Panc1 (cell line): ENCODE results near the gene UNC50. TPM values are rescaled to one million over a fixed set of nuclear protein-coding genes. Genes with fewer than 3 reads are reported as not detected.

ENCODE experiments used
- ATAC-seq: fragments of 200-7000 bp; cut with Tn5 transposase; 2 replicates; pipeline ENCODE4 v1.9.1; 2020; ENCODE audit warnings: mild to moderate bottlenecking, moderate library complexity
- Bru-seq: library from RNA; stranded (reverse); fragments of 400-500 nt; gene quantifications from one replicate; lab custom pipeline; 2021; lab: Mats Ljungman, UMichigan
- BruChase-seq, 2 experiments: library from RNA; stranded (reverse); fragments of 400-500 nt; gene quantifications; one replicate each; lab custom pipeline; 2021; lab: Mats Ljungman, UMichigan
- BruUV-seq: library from RNA; stranded (reverse); fragments of 400-500 nt; replicated peaks from 2 replicates; lab custom pipeline; 2021; lab: Mats Ljungman, UMichigan
- CTCF ChIA-PET: fragments of 300-600 bp; sonication (Branson Sonifier 250); formaldehyde crosslinking; loops from one replicate; lab custom pipeline; 2022; ENCODE audit warnings: antibody characterized with exemption; lab: Charles Lee
- POLR2A ChIA-PET: fragments of 300-600 bp; sonication (Branson Sonifier 250); formaldehyde crosslinking; loops from one replicate; lab custom pipeline; 2022; ENCODE audit warnings: antibody characterized with exemption; lab: Charles Lee
- DNase-seq: peaks from one replicate; pipeline ENCODE4 v3.0.0-alpha.2; 2010; ENCODE audit warnings: low read depth, low spot score
- H3K27ac ChIP-seq: 2 replicates; pipeline ENCODE4 v1.5.1; 2011; ENCODE audit warnings: mild to moderate bottlenecking, low read length, inconsistent platforms
- H3K27me3 ChIP-seq: fragments of 200-500 bp; sonication (Bioruptor generic); 2 replicates; pipeline ENCODE4 v1.6.0; 2014; ENCODE audit warnings: low read length, inconsistent platforms; ENCODE audit not compliant: control insufficient read depth, insufficient read depth
- H3K36me3 ChIP-seq: fragments of 200-500 bp; sonication (Bioruptor generic); 2 replicates; pipeline ENCODE4 v1.5.1; 2014; ENCODE audit warnings: inconsistent platforms, mild to moderate bottlenecking, low read length, moderate library complexity; ENCODE audit not compliant: control insufficient read depth, insufficient read depth
- H3K4me1 ChIP-seq: 2 replicates; pipeline ENCODE4 v1.5.1; 2011; ENCODE audit warnings: inconsistent platforms, mild to moderate bottlenecking, low read length, moderate library complexity; ENCODE audit not compliant: control insufficient read depth, insufficient read depth
- H3K4me3 ChIP-seq, 2 experiments: 2 replicates each; pipeline ENCODE4 v1.5.1; 2011 to 2012; ENCODE audit warnings: low read depth in 2 of 2, low read length in 2 of 2, mild to moderate bottlenecking in 2 of 2, inconsistent platforms in 1 of 2, moderate library complexity in 1 of 2
- H3K9me3 ChIP-seq: fragments of 200-500 bp; sonication (Bioruptor generic); 2 replicates; pipeline ENCODE4 v1.5.1; 2014; ENCODE audit warnings: low read depth, mild to moderate bottlenecking, inconsistent platforms, low read length, moderate library complexity; ENCODE audit not compliant: control insufficient read depth, insufficient read depth
- POLR2AphosphoS5 ChIP-seq: IDR thresholded peaks from 2 replicates; pipeline ENCODE4 v1.6.1; 2012; ENCODE audit warnings: mild to moderate bottlenecking, low read depth, low read length, moderate library complexity
- SIN3A ChIP-seq: IDR thresholded peaks from 2 replicates; pipeline ENCODE4 v1.6.1; 2012; ENCODE audit warnings: low read depth, mild to moderate bottlenecking, low read length, moderate library complexity, borderline replicate concordance; ENCODE audit not compliant: insufficient read depth
- TCF7L2 ChIP-seq: IDR thresholded peaks from 2 replicates; pipeline ENCODE4 v1.6.1; 2011; ENCODE audit warnings: mild to moderate bottlenecking, low read depth, low read length, inconsistent platforms
- in situ Hi-C: cut with HindIII; loops from 2 replicates; pipeline ENCODE4 v1.10.0; 2016; ENCODE audit warnings: low sequenced_read_pairs, low pct_unique_long_range_greater_than_20kb
- intact Hi-C: fragments of 100-400 bp; cut with micrococcal nuclease; formaldehyde crosslinking; loops from one replicate; pipeline ENCODE4 v1.10.0; 2022; ENCODE audit not compliant: unreplicated experiment
- long read RNA-seq: library from polyadenylated mRNA; unstranded; transcript quantifications from one replicate; pipeline ENCODE4 v2.0.0, GENCODE V29; 2021; ENCODE audit not compliant: unreplicated experiment
- polyA plus RNA-seq: library from polyadenylated mRNA; unstranded; fragments of >200 nt; gene quantifications from one replicate; pipeline ENCODE4 v1.2.1, GENCODE V29; 2012; ENCODE audit warnings: missing spikeins; ENCODE audit not compliant: insufficient read length
- total RNA-seq: library from RNA; stranded (reverse); gene quantifications from one replicate; pipeline ENCODE4 v1.2.1, GENCODE V29; 2021; ENCODE audit not compliant: unreplicated experiment
- TF ChIP-seq, protein P1 (sequence below), 2 experiments: IDR thresholded peaks; 2 replicates each; pipeline ENCODE4 v1.6.1; 2011 to 2012; ENCODE audit warnings: low read depth in 2 of 2, control low read depth in 1 of 2, low read length in 1 of 2, mild to moderate bottlenecking in 1 of 2, moderate library complexity in 1 of 2; ENCODE audit not compliant: insufficient read depth in 1 of 2
- TF ChIP-seq, protein P2 (sequence below): fragments of 450-650 bp; IDR thresholded peaks from 2 replicates; pipeline ENCODE4 v1.5.1; 2017; ENCODE audit warnings: mild to moderate bottlenecking

UNC50 gene, protein sequence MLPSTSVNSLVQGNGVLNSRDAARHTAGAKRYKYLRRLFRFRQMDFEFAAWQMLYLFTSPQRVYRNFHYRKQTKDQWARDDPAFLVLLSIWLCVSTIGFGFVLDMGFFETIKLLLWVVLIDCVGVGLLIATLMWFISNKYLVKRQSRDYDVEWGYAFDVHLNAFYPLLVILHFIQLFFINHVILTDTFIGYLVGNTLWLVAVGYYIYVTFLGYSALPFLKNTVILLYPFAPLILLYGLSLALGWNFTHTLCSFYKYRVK
- total RNA-seq (43.6 TPM), Bru-seq, nascent RNA (percentile 92 among the genes with signal in this experiment), BruChase-seq, experiment 1, labeled RNA remaining after a 2-hour chase (percentile 96 among the genes with signal in this experiment), BruChase-seq, experiment 2, labeled RNA remaining after a 6-hour chase (percentile 93 among the genes with signal in this experiment)
- polyA plus RNA-seq, result 38.7 TPM
- long read RNA-seq, transcript UNC50-201 (6 exons, 1,143 nt), result major isoform, 51 of 78 reads
- long read RNA-seq, partial matches to known transcripts, result 2 of 78 reads
- long read RNA-seq, other reads (novel, unspliced or antisense), result 24 of 78 reads

DNA sequence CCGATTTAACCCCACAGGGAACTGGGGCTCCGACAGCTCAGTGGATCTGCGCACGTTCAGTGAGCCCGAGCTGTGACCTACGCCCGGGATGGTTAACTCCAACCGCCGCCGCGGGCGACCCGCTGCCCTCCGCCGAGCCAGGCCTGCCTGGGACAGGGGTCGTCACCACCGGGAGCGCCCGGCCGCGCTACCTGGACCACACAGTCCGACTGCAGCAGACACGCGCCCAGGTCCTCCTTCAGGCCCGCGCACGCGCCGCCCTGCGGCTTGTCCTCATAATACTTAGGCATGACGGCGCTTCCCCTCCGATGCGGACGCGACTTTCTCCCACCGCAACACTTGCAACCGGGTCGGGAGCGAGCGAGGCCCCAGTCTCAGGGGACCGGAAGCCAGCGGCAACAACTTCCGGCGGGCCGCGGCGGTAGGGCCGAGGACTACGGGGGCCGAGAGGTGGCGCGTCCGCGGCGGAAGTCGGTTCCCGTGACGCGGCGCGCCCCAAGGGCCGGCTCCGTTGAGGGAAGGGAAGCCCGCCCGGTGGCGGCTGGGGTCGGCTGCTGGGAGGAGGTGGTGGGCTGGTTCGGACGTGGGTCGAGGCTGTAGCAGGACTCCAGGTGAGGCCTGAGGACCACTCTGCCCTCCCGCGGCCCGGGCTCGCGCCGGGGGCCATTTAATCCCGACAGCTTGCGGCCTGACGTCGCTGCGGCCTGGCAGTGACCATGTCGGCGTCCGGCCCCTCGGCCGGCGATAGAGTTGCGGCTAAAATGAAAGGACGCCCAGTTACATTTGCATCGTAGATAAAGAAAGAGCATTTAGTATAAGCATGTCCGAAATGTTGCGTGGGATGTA, at the start of gene UNC50, which contains the start of gene COA5:
Gene UNC50, plus strand, starts transcription at position 474 of the 846 bp plus-strand sequence. CDS start 1,171 bp downstream, outside the sequence.
Gene COA5, minus strand, starts transcription at position 397 of the 846 bp plus-strand sequence. Its CDS starts 107 bp downstream, at position 290.
- no TSS peak for BruUV-seq
- peak within 1 kb of the TSS; percentile 98 for H3K4me3 ChIP-seq
- peak; percentile 83 for TF ChIP-seq POLR2AphosphoS5
- TF ChIP-seq, protein P1, sequence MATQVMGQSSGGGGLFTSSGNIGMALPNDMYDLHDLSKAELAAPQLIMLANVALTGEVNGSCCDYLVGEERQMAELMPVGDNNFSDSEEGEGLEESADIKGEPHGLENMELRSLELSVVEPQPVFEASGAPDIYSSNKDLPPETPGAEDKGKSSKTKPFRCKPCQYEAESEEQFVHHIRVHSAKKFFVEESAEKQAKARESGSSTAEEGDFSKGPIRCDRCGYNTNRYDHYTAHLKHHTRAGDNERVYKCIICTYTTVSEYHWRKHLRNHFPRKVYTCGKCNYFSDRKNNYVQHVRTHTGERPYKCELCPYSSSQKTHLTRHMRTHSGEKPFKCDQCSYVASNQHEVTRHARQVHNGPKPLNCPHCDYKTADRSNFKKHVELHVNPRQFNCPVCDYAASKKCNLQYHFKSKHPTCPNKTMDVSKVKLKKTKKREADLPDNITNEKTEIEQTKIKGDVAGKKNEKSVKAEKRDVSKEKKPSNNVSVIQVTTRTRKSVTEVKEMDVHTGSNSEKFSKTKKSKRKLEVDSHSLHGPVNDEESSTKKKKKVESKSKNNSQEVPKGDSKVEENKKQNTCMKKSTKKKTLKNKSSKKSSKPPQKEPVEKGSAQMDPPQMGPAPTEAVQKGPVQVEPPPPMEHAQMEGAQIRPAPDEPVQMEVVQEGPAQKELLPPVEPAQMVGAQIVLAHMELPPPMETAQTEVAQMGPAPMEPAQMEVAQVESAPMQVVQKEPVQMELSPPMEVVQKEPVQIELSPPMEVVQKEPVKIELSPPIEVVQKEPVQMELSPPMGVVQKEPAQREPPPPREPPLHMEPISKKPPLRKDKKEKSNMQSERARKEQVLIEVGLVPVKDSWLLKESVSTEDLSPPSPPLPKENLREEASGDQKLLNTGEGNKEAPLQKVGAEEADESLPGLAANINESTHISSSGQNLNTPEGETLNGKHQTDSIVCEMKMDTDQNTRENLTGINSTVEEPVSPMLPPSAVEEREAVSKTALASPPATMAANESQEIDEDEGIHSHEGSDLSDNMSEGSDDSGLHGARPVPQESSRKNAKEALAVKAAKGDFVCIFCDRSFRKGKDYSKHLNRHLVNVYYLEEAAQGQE (IDR thresholded peaks at IDR 0.05; ENCODE audit: insufficient read depth in 1 of 2, low read depth in 2 of 2, low read length in 1 of 2), result no peak
- peak; percentile 82; the same call in 1 of the 2 replicates for TF ChIP-seq SIN3A
- TF ChIP-seq, protein P2, sequence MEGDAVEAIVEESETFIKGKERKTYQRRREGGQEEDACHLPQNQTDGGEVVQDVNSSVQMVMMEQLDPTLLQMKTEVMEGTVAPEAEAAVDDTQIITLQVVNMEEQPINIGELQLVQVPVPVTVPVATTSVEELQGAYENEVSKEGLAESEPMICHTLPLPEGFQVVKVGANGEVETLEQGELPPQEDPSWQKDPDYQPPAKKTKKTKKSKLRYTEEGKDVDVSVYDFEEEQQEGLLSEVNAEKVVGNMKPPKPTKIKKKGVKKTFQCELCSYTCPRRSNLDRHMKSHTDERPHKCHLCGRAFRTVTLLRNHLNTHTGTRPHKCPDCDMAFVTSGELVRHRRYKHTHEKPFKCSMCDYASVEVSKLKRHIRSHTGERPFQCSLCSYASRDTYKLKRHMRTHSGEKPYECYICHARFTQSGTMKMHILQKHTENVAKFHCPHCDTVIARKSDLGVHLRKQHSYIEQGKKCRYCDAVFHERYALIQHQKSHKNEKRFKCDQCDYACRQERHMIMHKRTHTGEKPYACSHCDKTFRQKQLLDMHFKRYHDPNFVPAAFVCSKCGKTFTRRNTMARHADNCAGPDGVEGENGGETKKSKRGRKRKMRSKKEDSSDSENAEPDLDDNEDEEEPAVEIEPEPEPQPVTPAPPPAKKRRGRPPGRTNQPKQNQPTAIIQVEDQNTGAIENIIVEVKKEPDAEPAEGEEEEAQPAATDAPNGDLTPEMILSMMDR, result no peak
- 0 out of 2 replicates have a peak, but pooled peaks have one; percentile 34 for TF ChIP-seq TCF7L2
- peak; percentile 98 for ATAC-seq
- no peaks in the 10 kb centered on the region for H3K9me3 ChIP-seq
- intact Hi-C loops (no loop called here), in situ Hi-C loops (no loop called here)
- H3K36me3 ChIP-seq, result peaks cover 21% of the 10 kb centered on the region
- peak within 1 kb of the TSS; percentile 96 for H3K27ac ChIP-seq
- CTCF ChIA-PET, result no interaction called here
- POLR2A ChIA-PET, result no interaction called here
- peaks cover 22% of the 10 kb centered on the region for H3K4me1 ChIP-seq
- H3K27me3 ChIP-seq, result no peaks in the 10 kb centered on the region
- DNase-seq, result no peak

DNA sequence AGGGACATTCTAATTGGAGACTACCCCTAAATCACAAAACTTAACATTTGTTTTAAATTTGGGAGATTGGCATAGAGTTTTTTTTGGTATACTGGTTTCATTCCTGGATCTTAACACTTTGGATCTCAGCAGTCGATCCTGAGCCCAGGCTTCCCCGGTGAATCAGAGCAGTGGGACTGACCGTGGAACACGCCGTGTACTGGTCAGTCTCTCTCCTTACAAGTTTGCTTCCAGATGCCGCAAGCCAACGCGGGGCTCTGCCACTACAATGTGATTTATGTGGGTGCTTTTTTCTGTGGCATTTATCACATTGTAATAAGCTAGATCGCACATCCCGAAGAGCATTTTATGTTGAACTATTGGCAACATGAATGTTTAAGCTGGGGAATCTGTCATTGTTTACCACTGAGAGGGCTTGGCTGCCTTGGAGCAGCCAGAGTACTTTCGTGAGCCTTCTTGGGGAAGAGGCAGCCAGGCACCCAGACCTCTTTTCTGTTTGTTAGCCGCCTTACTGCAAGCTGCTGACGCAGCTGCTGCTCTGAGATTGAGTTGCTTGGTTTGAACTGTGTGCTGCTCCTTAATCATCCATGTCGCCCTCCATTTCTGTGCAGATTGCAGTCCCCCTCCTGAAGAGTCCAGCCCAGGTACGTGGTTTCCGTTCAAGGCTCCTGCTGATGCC, 49.4 kb upstream of the UNC50 start:
- H3K9me3 ChIP-seq, result no peaks in the 10 kb centered on the region
- H3K36me3 ChIP-seq, result no peaks in the 10 kb centered on the region
- no peaks in the 10 kb centered on the region for H3K4me1 ChIP-seq
- DNase-seq (no peak), ATAC-seq (no peak)
- ChIA-PET POLR2A (no interaction called here), CTCF (no interaction called here)
- no TSS peak for BruUV-seq
- no peak for TF ChIP-seq POLR2AphosphoS5
- in situ Hi-C loops (no loop called here), intact Hi-C loops (no loop called here)
- H3K4me3 ChIP-seq, result no peak overlapping the region
- H3K27ac ChIP-seq, result no peak overlapping the region
- H3K27me3 ChIP-seq, result no peaks in the 10 kb centered on the region
